GM18873 (cell line): ENCODE measurements around the gene G6PD.

Source experiments
- ATAC-seq: cut with Tn5 transposase; IDR thresholded peaks from one replicate; pipeline ENCODE4 v1.9.1; 2021; ENCODE audit warnings: mild to moderate bottlenecking, moderate library complexity, moderate number of reproducible peaks; ENCODE audit not compliant: unreplicated experiment, low FRiP score

Gene G6PD

DNA sequence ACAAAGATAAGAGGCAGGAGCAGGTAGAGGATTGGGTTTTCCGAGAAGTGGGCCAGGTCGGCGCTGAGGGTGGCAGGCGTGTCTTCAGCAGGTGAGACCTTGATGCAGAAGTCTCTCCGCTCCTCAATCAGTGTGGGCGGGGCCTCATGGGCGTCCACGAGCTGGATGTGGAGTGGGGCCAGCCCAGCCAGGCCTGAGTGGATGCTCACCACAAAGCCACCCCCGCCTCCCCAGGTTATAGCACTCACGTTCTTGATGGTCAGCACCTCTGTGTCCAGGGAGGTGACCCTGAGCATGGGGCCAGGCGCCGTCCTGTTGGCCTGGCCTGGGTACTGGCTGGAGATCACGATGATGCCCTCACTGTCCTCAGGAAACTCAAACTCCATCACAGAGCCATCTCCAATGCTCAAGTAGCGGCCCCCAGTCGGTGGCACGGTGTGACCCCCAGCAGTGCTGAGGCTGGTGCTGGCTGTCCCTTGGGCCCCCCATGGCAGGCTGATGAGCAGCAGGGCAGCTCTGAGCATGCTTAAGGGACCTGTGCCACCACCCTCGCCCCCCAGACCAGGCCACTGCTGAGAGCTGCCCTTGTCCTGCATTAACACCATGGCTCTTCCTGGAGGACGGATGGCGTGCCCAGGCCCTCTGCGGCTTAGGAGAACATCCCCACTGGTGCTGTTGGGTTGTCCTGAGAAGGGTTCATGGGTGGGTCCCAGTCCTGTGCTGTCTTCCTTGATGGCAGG, 58.1 kb downstream of the G6PD start:
- no peak for ATAC-seq

DNA sequence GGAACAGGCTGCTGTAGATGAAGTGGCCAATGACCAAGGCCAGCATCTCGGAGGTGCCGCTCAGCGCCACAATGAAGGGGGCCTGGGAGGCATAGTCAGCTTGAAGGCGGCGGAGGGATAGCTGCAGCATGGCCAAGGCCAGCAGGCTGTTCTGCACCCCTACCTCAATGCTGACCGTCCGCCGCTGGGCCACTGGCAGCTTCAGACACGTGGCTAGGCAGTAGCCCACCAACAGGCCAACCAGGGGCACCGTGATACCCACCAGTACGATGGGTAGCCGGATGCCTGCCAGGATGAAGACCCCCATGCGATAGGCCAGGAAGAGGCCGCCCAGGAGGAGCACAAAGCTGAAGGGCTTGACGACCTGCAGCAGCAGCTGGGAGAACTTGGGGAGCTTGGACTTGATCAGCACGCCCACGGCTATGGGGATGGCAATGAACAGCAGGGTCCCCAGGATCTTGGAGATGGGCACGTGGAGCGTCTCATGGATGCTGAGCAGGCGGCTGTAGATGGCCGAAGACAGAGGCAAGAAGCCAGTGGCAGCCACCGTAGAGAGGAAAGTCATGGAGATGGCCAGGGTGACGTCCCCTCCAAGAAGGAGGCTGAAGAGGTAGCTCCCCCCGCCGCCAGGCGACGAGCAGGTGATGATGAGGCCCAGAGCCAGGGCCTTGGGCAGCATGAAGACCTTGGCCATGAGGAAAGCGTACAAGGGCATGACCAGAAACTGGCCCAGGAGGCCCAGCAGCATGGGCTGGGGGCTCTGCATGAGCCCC, 58.9 kb downstream of the G6PD start:
- ATAC-seq = no peak

DNA sequence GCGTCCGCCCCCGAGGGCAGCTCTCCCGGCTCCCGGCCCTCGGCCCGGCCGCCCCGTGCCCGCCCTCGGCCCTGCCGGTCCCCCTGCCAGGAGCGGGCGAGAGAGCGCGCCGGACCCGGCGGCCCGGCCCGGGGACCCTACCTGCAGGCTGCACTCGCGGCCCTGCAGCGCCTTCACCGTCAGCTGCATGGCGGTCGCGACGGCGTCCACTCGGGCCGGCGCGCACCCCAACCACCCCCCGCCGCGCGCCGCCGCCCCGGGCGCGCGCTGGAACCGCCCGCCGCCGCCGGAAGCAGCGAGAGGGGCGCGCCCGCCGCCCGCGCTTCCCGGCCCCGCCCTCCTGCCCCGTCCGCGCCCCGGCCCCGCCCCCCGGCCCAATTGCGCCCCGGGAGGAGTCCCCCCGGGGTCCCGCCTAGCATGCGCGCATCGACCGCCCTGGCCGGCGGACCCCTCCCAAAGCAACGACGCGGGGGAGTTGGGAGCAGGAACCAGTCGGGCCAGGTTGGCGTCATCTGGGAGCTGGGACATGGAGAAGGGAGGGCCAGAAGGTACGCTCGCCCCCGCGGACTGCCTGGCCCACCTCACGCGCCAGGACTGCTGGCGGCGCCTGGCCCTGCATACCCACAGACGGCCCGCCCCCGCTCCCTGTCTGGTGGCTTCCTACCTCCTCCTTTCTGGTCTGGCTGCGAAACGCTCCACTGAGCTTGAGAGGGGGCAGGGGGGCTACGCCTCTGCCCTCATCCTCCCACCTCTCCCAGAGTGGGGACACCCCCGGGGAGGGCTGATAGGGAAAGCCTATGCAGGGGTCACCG, 60.0 kb downstream of the G6PD start, which contains the start of gene UBL4A:
UBL4A (minus strand) TSS at position 220 of the 812 bp plus-strand sequence; CDS start at position 189, 31 bp downstream.
- ATAC-seq = no peak

DNA sequence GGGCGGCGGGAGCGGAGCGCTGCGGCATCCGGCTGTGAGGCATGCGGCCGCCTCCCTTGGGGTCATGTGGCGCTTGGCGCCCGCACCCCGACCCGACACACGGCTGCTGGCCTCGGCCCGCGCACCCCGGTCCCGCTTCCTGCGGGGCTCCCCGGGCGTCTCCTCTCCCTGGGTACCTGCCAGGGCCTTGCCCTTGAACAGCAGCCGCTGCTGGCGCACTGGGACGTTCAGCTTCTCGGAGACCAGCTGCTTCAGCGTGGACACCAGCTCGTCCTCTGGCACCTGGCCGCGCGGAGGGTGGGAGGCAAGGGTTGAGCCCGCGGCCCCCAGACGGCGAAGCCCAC, 60.6 kb downstream of the G6PD start:
- ATAC-seq = no peak

DNA sequence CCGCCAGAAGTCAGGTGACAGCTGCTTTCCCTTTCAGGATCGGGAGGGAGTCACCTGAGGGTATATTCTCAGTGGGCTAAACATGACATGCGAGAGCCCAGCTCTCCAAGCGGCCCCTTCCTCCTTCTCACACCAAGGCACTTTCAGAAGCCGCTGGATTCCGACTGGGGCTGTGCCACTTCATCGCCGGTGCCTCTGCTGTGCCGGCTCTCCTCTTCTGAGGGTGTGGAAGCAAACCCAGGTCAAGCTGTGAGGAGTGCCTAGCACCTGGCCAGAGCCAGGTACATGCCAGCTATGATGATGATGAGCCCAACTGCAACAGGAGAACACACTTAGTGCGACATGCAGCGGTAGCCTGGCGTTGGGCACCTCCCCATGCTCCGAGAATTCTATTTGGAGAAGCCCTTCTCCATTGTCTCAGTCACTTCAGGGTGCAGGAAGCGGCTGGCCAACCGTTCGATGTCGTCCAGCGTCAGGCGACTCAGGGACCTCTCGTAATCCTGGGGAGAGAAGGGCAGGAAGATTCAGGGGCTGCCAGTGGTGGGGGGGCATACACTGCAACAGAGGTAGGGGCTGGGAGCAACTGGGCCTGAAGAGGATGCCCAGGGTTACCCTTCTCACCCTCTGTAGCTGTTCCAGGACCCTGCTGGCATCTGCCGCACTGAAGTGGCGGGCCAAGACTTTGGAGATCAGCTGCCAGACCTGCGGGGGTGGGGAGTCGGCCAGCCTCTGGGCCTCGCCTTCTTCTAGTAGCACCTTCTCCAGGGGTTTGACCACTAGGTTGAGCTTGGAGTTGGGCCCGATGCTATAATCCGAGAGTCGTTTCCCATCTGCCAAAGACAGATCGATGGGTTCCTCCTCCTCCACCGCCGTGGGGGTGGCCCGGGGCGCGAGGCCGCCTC, 61.2 kb downstream of the G6PD start:
- no peak for ATAC-seq

DNA sequence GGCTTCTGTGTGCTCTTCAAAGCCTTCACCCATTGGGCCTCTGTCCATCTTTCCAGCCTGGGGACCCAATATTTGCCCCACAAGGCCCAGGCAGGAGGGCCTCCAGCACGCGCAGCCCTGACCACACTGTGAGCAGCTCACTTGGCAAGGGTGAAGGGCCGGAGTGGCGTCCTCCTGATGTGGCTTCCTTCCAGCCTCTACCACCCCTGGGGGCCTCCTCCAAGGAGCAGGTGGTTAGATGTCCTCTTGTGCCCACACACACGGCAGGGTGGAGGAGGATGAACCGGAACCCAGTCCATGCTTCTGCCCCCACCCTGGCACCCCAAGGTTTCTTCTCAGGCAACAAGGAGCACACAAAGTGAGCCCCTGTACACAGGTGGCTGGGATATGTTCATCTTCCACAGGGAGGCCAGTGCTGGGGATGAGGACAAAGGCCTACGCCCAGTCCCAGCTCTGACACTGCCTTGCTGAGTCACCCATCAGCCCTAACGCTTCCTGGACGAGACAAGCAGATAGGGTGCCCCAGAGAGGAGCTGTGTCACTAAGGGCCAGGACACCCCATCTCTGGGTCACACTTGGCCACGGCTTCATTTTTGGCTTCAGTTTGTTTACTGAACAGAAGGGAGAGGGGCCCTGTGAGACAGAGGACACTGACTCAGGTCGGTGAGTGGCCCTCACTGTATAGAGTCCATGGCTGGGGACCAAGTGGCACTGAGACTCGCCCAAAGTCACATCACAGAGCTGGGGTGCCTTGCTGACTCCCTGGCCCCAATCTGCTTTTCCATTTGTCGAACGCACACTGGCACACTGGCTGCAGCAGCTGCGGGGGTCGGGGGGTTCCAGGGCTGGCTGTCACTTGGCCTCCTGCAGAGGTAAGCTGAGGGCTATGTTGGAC, 62.1 kb downstream of the G6PD start:
- no peak for ATAC-seq

DNA sequence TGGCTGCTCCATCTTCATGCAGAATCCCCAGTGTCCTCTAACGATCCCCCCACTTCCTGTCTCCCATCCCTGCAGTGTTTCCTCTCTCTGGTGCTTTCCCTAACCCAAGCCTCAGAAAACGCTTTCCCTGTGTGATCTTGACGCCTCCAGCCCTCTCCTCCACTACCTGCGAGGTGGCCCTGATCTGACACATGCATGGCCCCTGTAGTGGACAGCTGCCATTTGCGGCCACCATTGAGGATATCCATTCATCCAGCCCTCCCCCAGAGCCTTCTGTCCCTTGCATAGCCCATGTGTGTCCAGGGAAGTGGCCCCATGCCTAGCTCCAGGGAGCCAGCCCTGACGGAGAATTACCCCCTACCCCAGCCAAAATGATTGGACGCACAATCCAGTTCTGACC, 63.3 kb downstream of the G6PD start:
- no peak for ATAC-seq

DNA sequence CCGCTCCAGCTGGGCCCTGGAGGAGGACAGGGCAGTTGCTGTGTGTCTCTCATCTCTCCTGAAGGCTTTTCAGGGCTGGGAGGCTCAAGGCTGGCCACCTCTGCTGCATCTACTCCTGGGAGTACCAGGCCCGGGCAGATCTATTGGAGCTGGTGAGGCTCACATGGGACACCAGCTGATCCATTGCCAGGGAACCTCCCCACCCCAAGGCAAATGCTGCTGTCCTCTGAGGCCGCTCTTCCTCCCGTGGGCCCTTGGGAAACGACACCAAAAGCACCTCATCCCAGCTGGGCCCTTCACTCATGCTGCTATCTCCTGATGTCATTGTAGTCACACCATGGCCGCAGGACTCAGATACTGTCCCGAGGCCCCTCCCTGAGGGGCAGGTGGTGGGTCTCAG, 63.9 kb downstream of the G6PD start:
- no peak for ATAC-seq

DNA sequence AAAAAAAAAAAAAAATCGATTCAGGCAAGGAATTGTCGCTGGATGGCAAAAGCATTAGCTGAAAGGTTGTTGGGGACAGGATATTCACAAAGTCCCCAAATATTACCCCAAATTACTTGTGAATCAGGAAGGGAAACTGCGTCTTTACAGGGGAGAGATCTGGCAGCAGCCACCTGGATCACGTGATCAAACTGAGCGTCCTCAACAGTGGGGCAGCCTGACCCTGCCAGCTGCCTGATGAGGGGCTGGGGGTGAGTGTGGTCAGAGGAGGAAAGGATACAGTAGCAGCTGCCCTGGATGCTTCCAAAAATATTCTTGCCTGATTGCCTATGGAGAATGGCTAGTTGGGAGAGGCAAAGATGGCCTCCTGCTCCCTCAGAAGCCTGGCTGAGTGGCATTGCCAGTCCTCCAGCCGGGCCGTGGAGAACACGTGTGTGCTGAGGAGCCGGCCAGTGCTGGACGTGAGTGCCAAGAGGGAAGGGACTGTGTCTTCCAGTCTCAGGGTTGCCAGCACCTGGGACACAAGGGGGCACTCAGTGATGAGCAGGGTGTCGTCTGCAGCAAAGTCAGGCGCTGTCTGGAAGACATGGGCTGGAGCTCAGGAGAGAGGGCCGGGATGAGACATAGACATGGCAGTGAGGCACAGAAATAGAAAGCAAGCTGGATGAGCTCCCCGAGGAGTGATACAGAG, 64.6 kb downstream of the G6PD start:
- ATAC-seq = no peak
